ENCODE measurements around the gene SULF2.

DNA sequence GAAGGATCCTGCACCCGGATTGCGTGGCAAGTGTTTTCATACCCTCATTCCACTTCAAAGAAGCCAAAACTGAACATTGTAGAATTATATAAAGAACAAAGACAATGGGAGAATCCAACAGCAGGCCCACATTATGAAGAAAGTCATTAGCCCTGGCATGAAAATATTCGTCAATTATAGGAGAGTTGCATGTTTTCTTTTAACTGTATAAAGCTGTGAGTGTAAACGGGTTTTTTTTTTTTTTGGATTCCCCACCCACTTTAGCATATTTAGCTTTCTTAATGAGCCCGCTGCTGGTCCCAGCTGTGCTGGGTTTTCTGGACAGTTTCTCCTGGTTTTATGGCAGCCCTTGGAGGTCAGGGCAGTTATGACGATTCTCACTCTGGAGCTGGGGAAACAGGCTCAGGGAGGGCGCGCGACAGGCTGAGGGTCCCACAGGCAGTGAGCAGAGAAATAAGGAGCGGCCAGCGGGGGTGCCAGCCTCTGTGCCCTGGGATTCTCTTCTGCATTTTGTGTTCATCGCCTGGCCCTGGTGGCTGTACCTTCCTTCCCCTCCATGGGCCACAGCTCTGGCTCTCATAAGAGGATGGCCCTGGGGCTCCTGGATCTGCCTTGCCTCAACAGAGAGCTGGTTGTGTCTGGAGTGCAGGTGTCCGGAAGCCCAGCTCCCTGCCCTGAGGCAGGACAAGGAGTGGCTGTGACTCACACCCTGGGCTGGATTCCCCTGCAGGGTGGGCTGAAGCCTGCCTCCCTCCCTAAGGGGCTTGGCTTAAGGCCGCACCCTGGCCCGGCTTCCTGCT is 24.1 kb upstream of the SULF2 start:
- TF ChIP-seq, protein P1, sequence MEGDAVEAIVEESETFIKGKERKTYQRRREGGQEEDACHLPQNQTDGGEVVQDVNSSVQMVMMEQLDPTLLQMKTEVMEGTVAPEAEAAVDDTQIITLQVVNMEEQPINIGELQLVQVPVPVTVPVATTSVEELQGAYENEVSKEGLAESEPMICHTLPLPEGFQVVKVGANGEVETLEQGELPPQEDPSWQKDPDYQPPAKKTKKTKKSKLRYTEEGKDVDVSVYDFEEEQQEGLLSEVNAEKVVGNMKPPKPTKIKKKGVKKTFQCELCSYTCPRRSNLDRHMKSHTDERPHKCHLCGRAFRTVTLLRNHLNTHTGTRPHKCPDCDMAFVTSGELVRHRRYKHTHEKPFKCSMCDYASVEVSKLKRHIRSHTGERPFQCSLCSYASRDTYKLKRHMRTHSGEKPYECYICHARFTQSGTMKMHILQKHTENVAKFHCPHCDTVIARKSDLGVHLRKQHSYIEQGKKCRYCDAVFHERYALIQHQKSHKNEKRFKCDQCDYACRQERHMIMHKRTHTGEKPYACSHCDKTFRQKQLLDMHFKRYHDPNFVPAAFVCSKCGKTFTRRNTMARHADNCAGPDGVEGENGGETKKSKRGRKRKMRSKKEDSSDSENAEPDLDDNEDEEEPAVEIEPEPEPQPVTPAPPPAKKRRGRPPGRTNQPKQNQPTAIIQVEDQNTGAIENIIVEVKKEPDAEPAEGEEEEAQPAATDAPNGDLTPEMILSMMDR (IDR thresholded peaks at IDR 0.05): no peak
- no peak for TF ChIP-seq POLR2A (IDR thresholded peaks at IDR 0.05)

Data from body of pancreas (tissue), 4 donors.